K562 (cell line): ENCODE data around the gene CAPN12. TPM values are rescaled to one million over a fixed set of nuclear protein-coding genes. Genes with fewer than 3 reads are reported as not detected.

Source experiments
- ARID2 ChIP-seq: fragments of 450-650 bp; IDR thresholded peaks from 2 replicates; pipeline ENCODE4 v1.6.1; 2017; ENCODE audit warnings: antibody characterized with exemption, mild to moderate bottlenecking
- CBX8 ChIP-seq: fragments of 200-600 bp; sonication (generic); IDR thresholded peaks from 2 replicates; pipeline ENCODE4 v1.6.1; 2012; ENCODE audit warnings: borderline replicate concordance, mixed run types, low read depth, mild to moderate bottlenecking, moderate library complexity, mixed read lengths, low read length, control low read depth, inconsistent platforms; ENCODE audit not compliant: poor library complexity, severe bottlenecking; ENCODE audit errors: extremely low read depth
- CC2D1A ChIP-seq: fragments of 450-650 bp; IDR thresholded peaks from 2 replicates; pipeline ENCODE4 v1.6.1; 2017; ENCODE audit warnings: mild to moderate bottlenecking
- CHD4 ChIP-seq: fragments of 200-600 bp; sonication (generic); IDR thresholded peaks from 3 replicates; pipeline ENCODE4 v1.6.1; 2012; ENCODE audit warnings: low read depth, mild to moderate bottlenecking, mixed read lengths, low read length, inconsistent platforms; ENCODE audit not compliant: insufficient read depth, insufficient replicate concordance, poor library complexity, severe bottlenecking
- FUS ChIP-seq: fragments of 200-400 bp; formaldehyde crosslinking; optimal IDR thresholded peaks from 2 replicates; pipeline ENCODE3; 2017; ENCODE audit warnings: low read depth, low read length
- MITF ChIP-seq: IDR thresholded peaks from 2 replicates; pipeline ENCODE4 v1.6.1; 2014; ENCODE audit warnings: antibody characterized with exemption
- NFATC3 ChIP-seq: fragments of 450-650 bp; IDR thresholded peaks from 2 replicates; pipeline ENCODE4 v1.6.1; 2017; ENCODE audit warnings: mild to moderate bottlenecking
- NR3C1 ChIP-seq: sonication (generic); formaldehyde crosslinking; IDR thresholded peaks from 2 replicates; pipeline ENCODE4 v1.8.1; 2022; ENCODE audit warnings: missing genetic modification reagents
- SMARCA5 ChIP-seq: fragments of 450-650 bp; IDR thresholded peaks from 2 replicates; pipeline ENCODE4 v1.6.1; 2016
- SPI1 ChIP-seq: IDR thresholded peaks from 2 replicates; pipeline ENCODE4 v1.6.1; 2011; ENCODE audit warnings: low read depth, low read length, control low read depth, borderline replicate concordance
- ZHX1 ChIP-seq: fragments of 150-350 bp; conservative IDR thresholded peaks from 2 replicates; pipeline ENCODE4 v1.6.1; 2014; ENCODE audit warnings: low read length
- ZNF134 ChIP-seq: fragments of 250-450 bp; sonication (Bioruptor Pico); conservative IDR thresholded peaks from 2 replicates; pipeline ENCODE4 v1.4.0; 2020
- ZNF175 ChIP-seq: fragments of 200-800 bp; sonication (Bioruptor generic); IDR thresholded peaks from 2 replicates; pipeline ENCODE4 v1.6.1; 2016; ENCODE audit warnings: low read depth, mild to moderate bottlenecking, missing genetic modification characterization, missing compliant biosample characterization
- ZNF79 ChIP-seq: fragments of 250-450 bp; sonication (Bioruptor Pico); IDR thresholded peaks from 2 replicates; pipeline ENCODE4 v1.4.0; 2020; ENCODE audit warnings: low read depth, mild to moderate bottlenecking, moderate library complexity
- ZZZ3 ChIP-seq: fragments of 450-650 bp; IDR thresholded peaks from 2 replicates; pipeline ENCODE4 v1.6.1; 2016; ENCODE audit warnings: antibody characterized with exemption, mild to moderate bottlenecking, moderate library complexity
- polyA plus RNA-seq, 8 experiments: library from polyadenylated mRNA; depleted of rRNA in 4 of 8; stranded (reverse) in 5 of 8; unstranded in 3 of 8; fragments of >200 nt; fragmentation: Nextera tagmentation in 2 of 8; fragmentation: Illumina TruSeq in 1 of 8; extraction: Ambion mirVana in 2 of 8; extraction: Trizol in 1 of 8; gene quantifications; 2 replicates each; pipeline versions ENCODE4 v1.2.1 to v1.2.3, GENCODE V29; 2011 to 2014; ENCODE audit warnings: inconsistent platforms in 1 of 8, missing spikeins in 1 of 8
- total RNA-seq, 7 experiments: library from RNA; depleted of rRNA in 6 of 7; stranded (reverse); fragments of >200 nt in 6 of 7; fragmentation: Illumina TruSeq in 2 of 7; extraction: Trizol in 2 of 7; gene quantifications; 2 replicates each; pipeline versions ENCODE4 v1.2.1 to v1.2.3, GENCODE V29; 2011 to 2021; ENCODE audit warnings: low replicate concordance in 1 of 7
- TF ChIP-seq, protein P1 (sequence below), 2 experiments: IDR thresholded peaks; 2 replicates each; pipeline ENCODE4 v1.6.1; 2012; ENCODE audit warnings: improper control_type of control experiment in 2 of 2, low read depth in 2 of 2, low read length in 2 of 2, borderline replicate concordance in 1 of 2
- TF ChIP-seq, protein P2 (sequence below): fragments of 450-650 bp; IDR thresholded peaks from 2 replicates; pipeline ENCODE4 v1.6.1; 2014; ENCODE audit warnings: low read depth, mild to moderate bottlenecking, moderate library complexity, borderline replicate concordance
- TF ChIP-seq, protein P3 (sequence below): fragments of 250-450 bp; sonication (Bioruptor Pico); IDR thresholded peaks from 2 replicates; pipeline ENCODE4 v1.8.0; 2022; ENCODE audit warnings: moderate library complexity, mild to moderate bottlenecking, inconsistent platforms

Gene CAPN12
- total and polyA plus RNA-seq, 9 of the 15 experiments (the other 6 are each of a cell fraction or from before 2014, with no cell fraction given) = 0.83 to 7.0 (median 1.6) TPM

- TF ChIP-seq, protein P1, sequence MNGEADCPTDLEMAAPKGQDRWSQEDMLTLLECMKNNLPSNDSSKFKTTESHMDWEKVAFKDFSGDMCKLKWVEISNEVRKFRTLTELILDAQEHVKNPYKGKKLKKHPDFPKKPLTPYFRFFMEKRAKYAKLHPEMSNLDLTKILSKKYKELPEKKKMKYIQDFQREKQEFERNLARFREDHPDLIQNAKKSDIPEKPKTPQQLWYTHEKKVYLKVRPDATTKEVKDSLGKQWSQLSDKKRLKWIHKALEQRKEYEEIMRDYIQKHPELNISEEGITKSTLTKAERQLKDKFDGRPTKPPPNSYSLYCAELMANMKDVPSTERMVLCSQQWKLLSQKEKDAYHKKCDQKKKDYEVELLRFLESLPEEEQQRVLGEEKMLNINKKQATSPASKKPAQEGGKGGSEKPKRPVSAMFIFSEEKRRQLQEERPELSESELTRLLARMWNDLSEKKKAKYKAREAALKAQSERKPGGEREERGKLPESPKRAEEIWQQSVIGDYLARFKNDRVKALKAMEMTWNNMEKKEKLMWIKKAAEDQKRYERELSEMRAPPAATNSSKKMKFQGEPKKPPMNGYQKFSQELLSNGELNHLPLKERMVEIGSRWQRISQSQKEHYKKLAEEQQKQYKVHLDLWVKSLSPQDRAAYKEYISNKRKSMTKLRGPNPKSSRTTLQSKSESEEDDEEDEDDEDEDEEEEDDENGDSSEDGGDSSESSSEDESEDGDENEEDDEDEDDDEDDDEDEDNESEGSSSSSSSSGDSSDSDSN (IDR thresholded peaks at IDR 0.05; ENCODE audit: borderline replicate concordance in 1 of 2, low read depth in 2 of 2, low read length in 2 of 2) = peak in 1 of 2 experiments; percentile 35; a peak in 1 of 4 replicates
- no peak for TF ChIP-seq ZNF175 (CRISPR knock-in tag)
- no peak for TF ChIP-seq NFATC3
- no peak for TF ChIP-seq MITF
- no peak for TF ChIP-seq CBX8
- TF ChIP-seq, protein P2, sequence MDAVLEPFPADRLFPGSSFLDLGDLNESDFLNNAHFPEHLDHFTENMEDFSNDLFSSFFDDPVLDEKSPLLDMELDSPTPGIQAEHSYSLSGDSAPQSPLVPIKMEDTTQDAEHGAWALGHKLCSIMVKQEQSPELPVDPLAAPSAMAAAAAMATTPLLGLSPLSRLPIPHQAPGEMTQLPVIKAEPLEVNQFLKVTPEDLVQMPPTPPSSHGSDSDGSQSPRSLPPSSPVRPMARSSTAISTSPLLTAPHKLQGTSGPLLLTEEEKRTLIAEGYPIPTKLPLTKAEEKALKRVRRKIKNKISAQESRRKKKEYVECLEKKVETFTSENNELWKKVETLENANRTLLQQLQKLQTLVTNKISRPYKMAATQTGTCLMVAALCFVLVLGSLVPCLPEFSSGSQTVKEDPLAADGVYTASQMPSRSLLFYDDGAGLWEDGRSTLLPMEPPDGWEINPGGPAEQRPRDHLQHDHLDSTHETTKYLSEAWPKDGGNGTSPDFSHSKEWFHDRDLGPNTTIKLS = no peak
- no peak for TF ChIP-seq NR3C1 (CRISPR knock-in tag)
- no peak for TF ChIP-seq SPI1
- TF ChIP-seq ARID2 = no peak
- TF ChIP-seq ZHX1 = no peak
- TF ChIP-seq ZZZ3 = no peak
- TF ChIP-seq CC2D1A = peak; percentile 21; the same call in 1 of the 2 replicates
- no peak for TF ChIP-seq FUS
- no peak for TF ChIP-seq CHD4
- no peak for TF ChIP-seq ZNF79 (CRISPR knock-in tag)
- TF ChIP-seq, protein P3, sequence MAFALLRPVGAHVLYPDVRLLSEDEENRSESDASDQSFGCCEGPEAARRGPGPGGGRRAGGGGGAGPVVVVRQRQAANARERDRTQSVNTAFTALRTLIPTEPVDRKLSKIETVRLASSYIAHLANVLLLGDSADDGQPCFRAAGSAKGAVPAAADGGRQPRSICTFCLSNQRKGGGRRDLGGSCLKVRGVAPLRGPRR = no peak
- 0 out of 2 replicates have a peak, but pooled peaks have one; percentile 34 for TF ChIP-seq SMARCA5
- no peak for TF ChIP-seq ZNF134 (CRISPR knock-in tag)
These were observed 14.4 kb downstream of the CAPN12 start (continued) for GRCh38 chr19:38729653-38730469.
